SU-DHL-6 (cell line): ENCODE measurements around the gene KPNA4.

ENCODE experiments used
- H2AFZ ChIP-seq: fragments of 200-600 bp; sonication (generic); 2 replicates; pipeline ENCODE4 v1.6.1; 2014; ENCODE audit warnings: low read depth, mild to moderate bottlenecking, moderate library complexity, mixed read lengths, antibody characterized with exemption, low read length; ENCODE audit not compliant: severe bottlenecking
- H3F3A ChIP-seq: fragments of 200-600 bp; shearing (Covaris generic); 2 replicates; pipeline ENCODE4 v1.6.0; 2016; ENCODE audit warnings: antibody characterized with exemption, mild to moderate bottlenecking; ENCODE audit not compliant: insufficient read depth
- H3K27ac ChIP-seq: fragments of 200-600 bp; sonication (generic); 2 replicates; pipeline ENCODE4 v1.5.1; 2016; ENCODE audit warnings: low read depth, mild to moderate bottlenecking, low read length, moderate library complexity, mixed read lengths
- H3K27me3 ChIP-seq: fragments of 200-600 bp; sonication (generic), shearing (Covaris generic); 2 replicates; pipeline ENCODE4 v1.6.0; 2014; ENCODE audit warnings: mild to moderate bottlenecking, low read length
- H3K36me3 ChIP-seq: fragments of 200-600 bp; sonication (generic); 2 replicates; pipeline ENCODE4 v1.6.1; 2014; ENCODE audit warnings: mild to moderate bottlenecking, low read length, mixed read lengths
- H3K4me2 ChIP-seq: fragments of 300-600, 200-600 bp; shearing (Covaris generic), sonication (generic); 2 replicates; pipeline ENCODE4 v1.6.0; 2014; ENCODE audit warnings: low read length, low read depth, mild to moderate bottlenecking; ENCODE audit not compliant: poor library complexity, severe bottlenecking
- H3K4me3 ChIP-seq: fragments of 200-600 bp; sonication (generic); 2 replicates; pipeline ENCODE4 v1.5.1; 2014; ENCODE audit warnings: antibody characterized with exemption, low read length, mild to moderate bottlenecking, mixed read lengths; ENCODE audit not compliant: insufficient read depth, poor library complexity, severe bottlenecking
- H3K79me2 ChIP-seq: fragments of 200-600 bp; sonication (generic); 2 replicates; pipeline ENCODE4 v1.6.1; 2014; ENCODE audit warnings: mild to moderate bottlenecking, low read length, moderate library complexity; ENCODE audit not compliant: insufficient read depth
- H3K9ac ChIP-seq: fragments of 200-600 bp; sonication (generic); 2 replicates; pipeline ENCODE4 v1.7.0; 2014; ENCODE audit warnings: mild to moderate bottlenecking, low read length
- H3K9me2 ChIP-seq: fragments of 200-600 bp; sonication (generic); replicated peaks from 2 replicates; pipeline ENCODE4 v1.6.1; 2014; ENCODE audit warnings: low read length; ENCODE audit not compliant: insufficient read depth
- H3K9me3 ChIP-seq: fragments of 200-600 bp; sonication (generic); 2 replicates; pipeline ENCODE4 v1.6.1; 2014; ENCODE audit warnings: low read length, mixed read lengths; ENCODE audit not compliant: insufficient read depth
- H4K20me1 ChIP-seq: fragments of 200-600 bp; sonication (generic); 2 replicates; pipeline ENCODE4 v1.6.1; 2014; ENCODE audit warnings: low read depth, mild to moderate bottlenecking, antibody characterized with exemption, low read length, moderate library complexity, mixed read lengths
- EZH2phosphoT487 ChIP-seq: fragments of 200-600 bp; sonication (generic), shearing (Covaris generic); conservative IDR thresholded peaks from 2 replicates; pipeline ENCODE4 v1.6.1; 2018; ENCODE audit warnings: mild to moderate bottlenecking, antibody characterized with exemption, low read length, moderate library complexity, mixed read lengths
- TF ChIP-seq, protein P1 (sequence below): fragments of 200-600 bp; sonication (generic); IDR thresholded peaks from one replicate; pipeline ENCODE4 v1.5.1; 2017; ENCODE audit warnings: antibody characterized with exemption, mild to moderate bottlenecking, low read length, moderate library complexity; ENCODE audit not compliant: insufficient read depth, poor library complexity, severe bottlenecking

The KPNA4 gene

DNA sequence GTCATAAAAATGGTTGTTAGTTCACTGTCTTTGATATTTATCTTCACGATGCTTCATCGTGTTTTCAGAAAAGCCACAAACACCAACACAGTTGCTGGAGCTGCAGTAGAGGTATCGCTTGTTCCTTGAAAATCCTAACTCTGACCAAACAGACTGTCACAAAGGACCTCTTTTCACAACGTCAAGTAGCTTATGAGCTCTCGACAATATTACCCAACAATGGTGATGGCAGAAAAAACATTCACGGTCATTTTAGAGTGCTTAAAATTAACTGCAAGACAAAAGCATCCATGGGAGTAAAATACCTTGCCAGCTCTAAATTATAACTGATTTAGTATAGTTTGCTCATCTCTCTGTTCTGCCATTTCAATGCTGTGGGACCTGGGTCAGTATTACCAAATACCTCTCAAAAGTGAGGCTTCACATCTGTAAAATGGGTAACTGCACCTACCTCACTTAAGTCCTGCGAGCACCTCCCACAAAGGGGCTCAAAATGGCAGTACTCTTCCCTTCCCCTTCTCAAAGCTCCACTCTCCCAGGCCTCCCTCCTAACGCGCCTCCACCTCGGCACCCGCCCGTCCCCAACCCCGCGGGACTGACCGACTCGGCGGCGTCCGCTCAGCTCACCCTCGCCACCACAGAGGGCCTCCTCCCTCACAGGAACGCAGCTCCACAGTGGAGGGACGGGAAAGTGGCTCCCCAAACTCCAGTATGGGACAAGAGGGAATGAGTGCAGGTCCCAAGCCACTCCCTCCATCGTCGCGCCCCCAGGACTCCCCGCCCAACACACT lies 116.3 kb downstream of the KPNA4 start:
- peaks cover 54% of the 10 kb centered on the region for H3K79me2 ChIP-seq
- H3K9ac ChIP-seq: peak overlapping the region; percentile 98
- H4K20me1 ChIP-seq: no peaks in the 10 kb centered on the region; the same call in 1 of the 2 replicates
- H3K4me2 ChIP-seq: peak overlapping the region; percentile 100
- TF ChIP-seq, protein P1, sequence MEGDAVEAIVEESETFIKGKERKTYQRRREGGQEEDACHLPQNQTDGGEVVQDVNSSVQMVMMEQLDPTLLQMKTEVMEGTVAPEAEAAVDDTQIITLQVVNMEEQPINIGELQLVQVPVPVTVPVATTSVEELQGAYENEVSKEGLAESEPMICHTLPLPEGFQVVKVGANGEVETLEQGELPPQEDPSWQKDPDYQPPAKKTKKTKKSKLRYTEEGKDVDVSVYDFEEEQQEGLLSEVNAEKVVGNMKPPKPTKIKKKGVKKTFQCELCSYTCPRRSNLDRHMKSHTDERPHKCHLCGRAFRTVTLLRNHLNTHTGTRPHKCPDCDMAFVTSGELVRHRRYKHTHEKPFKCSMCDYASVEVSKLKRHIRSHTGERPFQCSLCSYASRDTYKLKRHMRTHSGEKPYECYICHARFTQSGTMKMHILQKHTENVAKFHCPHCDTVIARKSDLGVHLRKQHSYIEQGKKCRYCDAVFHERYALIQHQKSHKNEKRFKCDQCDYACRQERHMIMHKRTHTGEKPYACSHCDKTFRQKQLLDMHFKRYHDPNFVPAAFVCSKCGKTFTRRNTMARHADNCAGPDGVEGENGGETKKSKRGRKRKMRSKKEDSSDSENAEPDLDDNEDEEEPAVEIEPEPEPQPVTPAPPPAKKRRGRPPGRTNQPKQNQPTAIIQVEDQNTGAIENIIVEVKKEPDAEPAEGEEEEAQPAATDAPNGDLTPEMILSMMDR: no peak
- no peak for TF ChIP-seq EZH2phosphoT487
- H2AFZ ChIP-seq: peak overlapping the region; percentile 68
- H3F3A ChIP-seq: peaks cover 14% of the 10 kb centered on the region
- H3K9me3 ChIP-seq: no peaks in the 10 kb centered on the region
- peak overlapping the region; percentile 90 for H3K27ac ChIP-seq
- peaks cover 37% of the 10 kb centered on the region for H3K36me3 ChIP-seq
- no peaks in the 10 kb centered on the region for H3K9me2 ChIP-seq
- peak overlapping the region; percentile 96 for H3K4me3 ChIP-seq
- H3K27me3 ChIP-seq: no peaks in the 10 kb centered on the region

DNA sequence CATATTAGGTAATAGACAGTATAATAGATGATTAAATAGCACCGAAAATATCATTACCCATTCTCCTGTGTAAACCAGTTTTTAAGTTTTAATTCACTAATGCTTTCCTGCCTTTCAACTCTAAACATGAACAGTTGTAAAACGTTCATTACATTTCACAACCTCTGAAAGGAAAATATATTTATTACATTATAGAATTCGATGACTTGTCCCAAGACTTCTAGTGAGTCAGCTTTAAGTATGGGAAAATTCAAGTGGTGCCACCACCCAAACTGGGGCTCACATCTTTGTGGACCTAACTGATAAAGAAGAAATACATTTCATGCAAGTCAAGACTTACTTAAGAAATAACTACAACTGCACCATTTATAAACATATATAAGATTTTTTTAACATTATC lies 117.8 kb downstream of the KPNA4 start:
- Histone ChIP-seq H3K79me2 (peaks cover 69% of the 10 kb centered on the region), H3K9ac (peak overlapping the region; percentile 98)

DNA sequence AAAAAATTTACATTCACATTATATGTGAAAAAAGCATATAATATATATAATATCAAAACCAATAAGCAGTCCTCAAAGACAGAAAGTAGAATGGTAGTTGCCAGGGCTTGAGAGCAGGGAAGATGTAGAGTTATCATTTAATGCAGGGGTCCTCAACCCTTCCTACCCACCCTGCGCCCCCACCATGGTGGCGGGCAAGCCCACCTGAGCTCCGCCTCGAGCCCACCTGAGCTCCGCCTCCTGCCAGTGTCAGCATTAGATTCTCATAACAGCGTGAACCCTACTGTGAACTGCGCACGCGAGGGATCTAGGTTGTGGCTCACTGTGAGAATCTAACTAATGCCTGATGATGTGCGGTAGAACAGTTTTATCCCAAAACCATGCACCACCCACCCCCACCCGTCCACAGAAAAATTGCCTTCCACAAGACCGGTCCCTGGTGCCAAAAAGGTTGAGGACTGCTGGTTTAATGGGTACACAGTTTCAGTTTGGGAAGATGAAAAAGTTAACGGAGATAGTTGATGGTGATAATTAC lies 118.8 kb downstream of the KPNA4 start:
- Histone ChIP-seq H3K9ac (no peak overlapping the region), H3K27me3 (no peaks in the 10 kb centered on the region), H4K20me1 (no peaks in the 10 kb centered on the region; the same call in 1 of the 2 replicates), H3F3A (peaks cover 27% of the 10 kb centered on the region), H3K79me2 (peaks cover 79% of the 10 kb centered on the region), H3K4me3 (no peak overlapping the region), H3K9me2 (no peaks in the 10 kb centered on the region), H3K9me3 (no peaks in the 10 kb centered on the region), H2AFZ (no peak overlapping the region), H3K27ac (no peak overlapping the region), H3K36me3 (peaks cover 41% of the 10 kb centered on the region), H3K4me2 (peak overlapping the region; percentile 100)
- TF ChIP-seq EZH2phosphoT487: no peak
- TF ChIP-seq, protein P1: no peak

More for the DNA sequence above, 117.8 kb downstream of the KPNA4 start:
- Histone ChIP-seq H3K4me2 (peak overlapping the region; percentile 100), H3K27ac (peak overlapping the region; percentile 90; the same call in 1 of the 2 replicates), H4K20me1 (no peaks in the 10 kb centered on the region; the same call in 1 of the 2 replicates), H3K9me2 (no peaks in the 10 kb centered on the region), H3K27me3 (no peaks in the 10 kb centered on the region), H3K36me3 (peaks cover 41% of the 10 kb centered on the region), H3K4me3 (peak overlapping the region; percentile 96), H2AFZ (no peak overlapping the region), H3F3A (peaks cover 23% of the 10 kb centered on the region), H3K9me3 (no peaks in the 10 kb centered on the region)
- TF ChIP-seq, protein P1: no peak
- TF ChIP-seq EZH2phosphoT487: no peak
